ENCODE data around the gene CFDP1. TPM values are rescaled to one million over a fixed set of nuclear protein-coding genes. Genes with fewer than 3 reads are reported as not detected.

Gene CFDP1
- total RNA-seq, 1 experiment from 2014 or later = 77.6 TPM

DNA sequence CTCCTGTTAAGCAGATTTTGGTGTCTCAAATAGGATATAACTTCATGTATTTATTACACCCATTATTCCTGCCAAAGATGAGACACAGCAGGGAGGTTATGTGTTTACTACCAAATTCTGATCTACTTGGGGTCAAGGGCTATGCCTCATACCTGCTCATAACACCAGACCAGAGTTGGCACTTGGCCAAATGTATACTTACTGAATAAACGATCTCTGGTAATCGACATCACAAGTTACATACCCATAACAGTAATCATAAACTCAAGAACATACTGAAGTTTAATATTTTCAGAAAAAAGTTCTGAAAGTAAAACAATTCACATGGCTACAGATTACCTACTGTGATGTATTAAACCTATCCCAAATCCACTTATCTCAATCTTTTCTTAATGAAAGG, 28.3 kb upstream of the CFDP1 start:
- intact Hi-C loops (cut with micrococcal nuclease; ENCODE audit: unreplicated experiment) = no loop called here
- CTCF ChIA-PET = no interaction called here
- H3K4me1 Mint-ChIP-seq (ENCODE audit: low read depth, unreplicated experiment) = peaks cover 12% of the 10 kb centered on the region
- no peaks in the 10 kb centered on the region for H3K27me3 ChIP-seq (replicated peaks; ENCODE audit: control insufficient read depth, insufficient read depth, low read length)
- TF ChIP-seq, protein P1, sequence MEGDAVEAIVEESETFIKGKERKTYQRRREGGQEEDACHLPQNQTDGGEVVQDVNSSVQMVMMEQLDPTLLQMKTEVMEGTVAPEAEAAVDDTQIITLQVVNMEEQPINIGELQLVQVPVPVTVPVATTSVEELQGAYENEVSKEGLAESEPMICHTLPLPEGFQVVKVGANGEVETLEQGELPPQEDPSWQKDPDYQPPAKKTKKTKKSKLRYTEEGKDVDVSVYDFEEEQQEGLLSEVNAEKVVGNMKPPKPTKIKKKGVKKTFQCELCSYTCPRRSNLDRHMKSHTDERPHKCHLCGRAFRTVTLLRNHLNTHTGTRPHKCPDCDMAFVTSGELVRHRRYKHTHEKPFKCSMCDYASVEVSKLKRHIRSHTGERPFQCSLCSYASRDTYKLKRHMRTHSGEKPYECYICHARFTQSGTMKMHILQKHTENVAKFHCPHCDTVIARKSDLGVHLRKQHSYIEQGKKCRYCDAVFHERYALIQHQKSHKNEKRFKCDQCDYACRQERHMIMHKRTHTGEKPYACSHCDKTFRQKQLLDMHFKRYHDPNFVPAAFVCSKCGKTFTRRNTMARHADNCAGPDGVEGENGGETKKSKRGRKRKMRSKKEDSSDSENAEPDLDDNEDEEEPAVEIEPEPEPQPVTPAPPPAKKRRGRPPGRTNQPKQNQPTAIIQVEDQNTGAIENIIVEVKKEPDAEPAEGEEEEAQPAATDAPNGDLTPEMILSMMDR (IDR thresholded peaks at IDR 0.05; ENCODE audit: insufficient read depth in 1 of 2, low read depth in 1 of 2, low read length in 1 of 2, severe bottlenecking in 1 of 2, unreplicated experiment in 1 of 2) = no peak
- H3K36me3 Mint-ChIP-seq (ENCODE audit: insufficient read depth, unreplicated experiment) = peaks cover 24% of the 10 kb centered on the region
- no peak overlapping the region for H3K4me3 ChIP-seq (ENCODE audit: low read depth, low read length)
- H3K4me3 Mint-ChIP-seq (ENCODE audit: unreplicated experiment) = no peak overlapping the region
- POLR2A ChIA-PET = no interaction called here
- no peak overlapping the region for H3K27ac Mint-ChIP-seq (ENCODE audit: unreplicated experiment)
- no peaks in the 10 kb centered on the region for H3K9me3 ChIP-seq
- peaks cover 2% of the 10 kb centered on the region for H3K36me3 ChIP-seq (ENCODE audit: control insufficient read depth, insufficient read depth, low read length)
- H3K9me3 Mint-ChIP-seq (ENCODE audit: unreplicated experiment) = no peaks in the 10 kb centered on the region
- no peaks in the 10 kb centered on the region for H3K27me3 Mint-ChIP-seq (ENCODE audit: insufficient read depth, unreplicated experiment)
- peaks cover 5% of the 10 kb centered on the region for H3K4me1 ChIP-seq
- DNase-seq = no peak
- no TSS peak for BruUV-seq (replicated peaks)

DNA sequence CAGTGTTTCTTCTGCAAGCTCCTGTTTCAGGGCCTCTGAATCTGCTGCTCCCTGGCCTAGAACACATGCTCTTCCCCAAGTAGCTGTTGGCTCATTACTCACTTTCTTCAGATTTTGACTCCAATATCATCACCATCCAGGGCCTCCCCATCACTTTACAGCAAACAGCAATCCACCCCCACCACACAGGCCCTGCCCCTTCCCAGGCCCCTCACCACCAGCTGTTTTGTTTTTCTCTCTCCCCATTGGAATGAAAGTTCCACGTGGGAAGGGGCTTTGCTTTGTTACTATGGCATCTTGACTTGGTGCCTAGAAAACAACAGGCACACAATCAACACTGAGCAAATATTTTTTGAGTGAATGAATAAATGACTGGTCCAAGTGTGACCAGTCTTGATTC, 27.1 kb upstream of the CFDP1 start:
- Histone ChIP-seq H3K9me3 (no peaks in the 10 kb centered on the region), H3K36me3 (ENCODE audit: control insufficient read depth, insufficient read depth, low read length) (peaks cover 2% of the 10 kb centered on the region), H3K27me3 (replicated peaks; ENCODE audit: control insufficient read depth, insufficient read depth, low read length) (no peaks in the 10 kb centered on the region), H3K4me3 (ENCODE audit: low read depth, low read length) (no peak overlapping the region), H3K4me1 (peaks cover 5% of the 10 kb centered on the region)
- Mint-ChIP-seq H3K9me3 (ENCODE audit: unreplicated experiment) (no peaks in the 10 kb centered on the region), H3K4me3 (ENCODE audit: unreplicated experiment) (no peak overlapping the region), H3K27ac (ENCODE audit: unreplicated experiment) (no peak overlapping the region), H3K36me3 (ENCODE audit: insufficient read depth, unreplicated experiment) (peaks cover 24% of the 10 kb centered on the region), H3K4me1 (ENCODE audit: low read depth, unreplicated experiment) (peaks cover 12% of the 10 kb centered on the region), H3K27me3 (ENCODE audit: insufficient read depth, unreplicated experiment) (no peaks in the 10 kb centered on the region)
- DNase-seq = no peak
- TF ChIP-seq, protein P1 (IDR thresholded peaks at IDR 0.05; ENCODE audit: insufficient read depth in 1 of 2, low read depth in 1 of 2, low read length in 1 of 2, severe bottlenecking in 1 of 2, unreplicated experiment in 1 of 2) = no peak
- POLR2A ChIA-PET = no interaction called here
- intact Hi-C loops (cut with micrococcal nuclease; ENCODE audit: unreplicated experiment) = no loop called here
- CTCF ChIA-PET = no interaction called here
- no TSS peak for BruUV-seq (replicated peaks)

DNA sequence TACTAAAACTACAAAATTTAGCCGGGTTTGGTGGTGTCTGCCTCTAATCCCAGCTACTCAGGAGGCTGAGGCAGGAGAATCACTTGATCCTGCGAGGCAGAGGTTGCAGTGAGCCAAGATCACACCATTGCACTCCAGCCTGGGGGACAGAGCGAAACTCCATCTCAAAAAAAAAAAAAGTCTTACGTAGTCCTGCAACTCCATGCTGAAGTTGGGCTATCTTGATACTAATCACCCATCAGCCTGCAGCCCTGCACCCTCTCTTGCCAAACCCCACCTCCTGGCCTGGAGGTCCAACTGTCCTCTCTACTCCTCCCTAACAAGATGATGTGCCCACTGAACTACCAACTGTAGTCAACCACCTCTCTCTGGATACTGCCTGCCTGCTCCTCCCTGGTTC, 26.4 kb upstream of the CFDP1 start:
- H3K9me3 ChIP-seq = no peaks in the 10 kb centered on the region
- Mint-ChIP-seq H3K4me1 (ENCODE audit: low read depth, unreplicated experiment) (peaks cover 12% of the 10 kb centered on the region), H3K4me3 (ENCODE audit: unreplicated experiment) (no peak overlapping the region), H3K27ac (ENCODE audit: unreplicated experiment) (no peak overlapping the region), H3K36me3 (ENCODE audit: insufficient read depth, unreplicated experiment) (peaks cover 20% of the 10 kb centered on the region), H3K9me3 (ENCODE audit: unreplicated experiment) (no peaks in the 10 kb centered on the region), H3K27me3 (ENCODE audit: insufficient read depth, unreplicated experiment) (no peaks in the 10 kb centered on the region)
- TF ChIP-seq, protein P1 (IDR thresholded peaks at IDR 0.05; ENCODE audit: insufficient read depth in 1 of 2, low read depth in 1 of 2, low read length in 1 of 2, severe bottlenecking in 1 of 2, unreplicated experiment in 1 of 2) = no peak
- ChIA-PET CTCF (no interaction called here), POLR2A (no interaction called here)
- H3K27me3 ChIP-seq (replicated peaks; ENCODE audit: control insufficient read depth, insufficient read depth, low read length) = no peaks in the 10 kb centered on the region
- no peak for DNase-seq
- peaks cover 2% of the 10 kb centered on the region for H3K36me3 ChIP-seq (ENCODE audit: control insufficient read depth, insufficient read depth, low read length)
- no TSS peak for BruUV-seq (replicated peaks)
- peaks cover 5% of the 10 kb centered on the region for H3K4me1 ChIP-seq
- no peak overlapping the region for H3K4me3 ChIP-seq (ENCODE audit: low read depth, low read length)
- intact Hi-C loops (cut with micrococcal nuclease; ENCODE audit: unreplicated experiment) = no loop called here

Measured in Caco-2 (cell line).